NCI-H146 treated with DMSO at 0.1 percent for 48 hours (cell line): Measurements from ENCODE around the gene CDC42SE2.
"Not testable (repeated sequence)": the region's sequence is repeated elsewhere in the genome, so short reads cannot be mapped to it uniquely, and the experiment has no call there.

ENCODE experiments used
- DNase-seq: peaks from one replicate; lab custom pipeline; 2025; ENCODE audit not compliant: unreplicated experiment; lab: John Stamatoyannopoulos, UW

The CDC42SE2 gene

DNA sequence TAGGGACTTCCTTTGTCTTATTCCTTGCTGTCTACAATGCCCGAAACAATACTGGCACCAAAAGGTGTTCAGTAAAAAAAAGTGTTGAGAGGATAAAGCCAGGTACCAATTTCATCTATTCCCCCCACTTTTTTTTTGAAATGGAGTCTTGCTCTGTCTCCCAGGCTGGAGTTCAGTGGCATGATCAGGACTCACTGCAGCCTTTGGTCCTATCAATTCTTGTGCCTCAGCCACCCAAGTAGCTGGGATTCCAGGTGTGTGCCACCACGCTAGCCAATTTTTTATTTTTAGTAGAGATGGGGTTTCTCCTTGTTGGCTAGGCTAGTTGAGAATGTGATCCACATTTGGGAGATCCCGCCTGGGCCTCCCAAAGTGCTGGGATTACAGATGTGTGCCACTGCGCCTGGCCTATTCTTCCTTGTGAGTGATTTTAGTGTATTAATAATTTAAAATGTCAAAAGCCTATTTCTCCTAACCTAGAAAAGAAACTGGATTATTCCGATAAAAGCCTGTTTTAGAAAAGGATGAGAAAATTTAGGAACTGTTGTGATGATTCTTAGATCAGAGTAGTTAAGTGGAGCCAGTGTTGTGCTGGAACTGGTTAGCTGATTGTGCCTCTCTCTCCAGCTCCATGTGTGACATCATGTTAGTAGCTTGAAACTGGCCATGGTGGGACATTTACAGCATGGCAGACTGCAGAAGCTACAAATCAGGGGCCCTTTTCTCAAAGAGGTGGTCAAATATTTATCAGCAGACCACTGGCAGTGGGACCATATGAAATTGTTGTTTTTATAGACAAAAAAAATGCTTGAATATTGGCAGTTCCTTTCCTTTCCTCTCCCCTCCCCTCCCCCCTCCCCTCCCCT, 14.3 kb downstream of the CDC42SE2 start:
- no peak for DNase-seq

DNA sequence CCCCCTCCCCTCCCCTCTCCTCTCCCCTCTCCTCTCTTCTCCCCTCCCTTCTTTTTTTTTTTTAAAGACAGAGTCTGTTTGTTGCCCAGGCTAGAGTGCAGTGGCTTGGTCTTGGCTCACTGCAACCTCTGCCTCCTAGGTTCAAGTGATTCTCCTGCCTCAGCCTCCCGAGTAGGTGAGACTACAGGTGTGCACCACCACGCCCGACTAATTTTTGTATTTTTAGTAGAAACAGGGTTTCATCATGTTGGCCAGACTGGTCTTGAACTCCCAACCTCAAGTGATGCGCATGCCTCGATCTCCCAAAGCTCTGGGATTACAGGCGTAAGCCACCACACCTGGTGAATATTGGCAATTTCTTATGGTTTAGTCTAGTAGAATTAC, 14.9 kb downstream of the CDC42SE2 start:
- DNase-seq = not testable (repeated sequence)

DNA sequence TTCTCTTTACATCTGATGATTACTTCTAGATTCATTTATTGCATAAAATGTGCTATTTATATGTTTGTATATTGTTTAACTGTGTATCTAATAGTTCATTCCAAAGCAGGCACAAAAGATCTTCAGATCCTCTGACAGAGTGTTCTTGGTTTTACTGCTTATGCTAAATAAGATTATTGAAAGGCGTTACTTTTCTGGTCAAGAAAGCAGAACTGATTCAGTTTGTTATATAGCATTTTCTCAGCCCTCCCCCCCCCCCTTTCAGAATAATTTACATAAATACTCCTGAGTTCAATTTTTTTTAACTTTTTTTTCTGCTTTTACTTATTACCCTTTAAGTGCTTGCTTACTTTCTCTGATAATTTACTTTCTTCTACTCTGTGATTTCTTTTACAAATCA, 15.4 kb downstream of the CDC42SE2 start:
- no peak for DNase-seq

- no peak for DNase-seq
Observed at GRCh38 chr5:131280417-131280816, 16.6 kb downstream of the CDC42SE2 start.

- no peak for DNase-seq
Observed at GRCh38 chr5:131281133-131281867, 17.4 kb downstream of the CDC42SE2 start.

- no peak for DNase-seq
Observed at GRCh38 chr5:131281868-131282234, 18.0 kb downstream of the CDC42SE2 start.

DNA sequence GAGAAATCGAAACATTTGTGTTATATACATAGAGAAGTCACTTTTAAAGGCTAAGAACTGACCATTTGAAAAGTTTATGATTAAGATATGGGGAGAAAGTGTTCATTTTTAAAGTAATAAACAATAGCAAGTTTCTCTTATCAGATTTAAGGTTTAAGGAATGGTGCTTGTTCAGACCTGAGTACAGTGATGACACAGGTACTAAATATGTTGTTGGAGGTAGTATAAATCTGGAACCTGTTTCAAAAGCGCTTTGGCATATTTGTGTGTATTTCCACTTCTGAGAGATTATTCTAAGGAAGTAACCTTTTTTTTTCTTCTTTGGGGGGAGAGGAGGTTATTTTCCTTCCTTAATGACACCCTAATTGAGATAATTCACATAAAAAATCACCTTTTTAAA, 18.4 kb downstream of the CDC42SE2 start:
- DNase-seq = no peak

DNA sequence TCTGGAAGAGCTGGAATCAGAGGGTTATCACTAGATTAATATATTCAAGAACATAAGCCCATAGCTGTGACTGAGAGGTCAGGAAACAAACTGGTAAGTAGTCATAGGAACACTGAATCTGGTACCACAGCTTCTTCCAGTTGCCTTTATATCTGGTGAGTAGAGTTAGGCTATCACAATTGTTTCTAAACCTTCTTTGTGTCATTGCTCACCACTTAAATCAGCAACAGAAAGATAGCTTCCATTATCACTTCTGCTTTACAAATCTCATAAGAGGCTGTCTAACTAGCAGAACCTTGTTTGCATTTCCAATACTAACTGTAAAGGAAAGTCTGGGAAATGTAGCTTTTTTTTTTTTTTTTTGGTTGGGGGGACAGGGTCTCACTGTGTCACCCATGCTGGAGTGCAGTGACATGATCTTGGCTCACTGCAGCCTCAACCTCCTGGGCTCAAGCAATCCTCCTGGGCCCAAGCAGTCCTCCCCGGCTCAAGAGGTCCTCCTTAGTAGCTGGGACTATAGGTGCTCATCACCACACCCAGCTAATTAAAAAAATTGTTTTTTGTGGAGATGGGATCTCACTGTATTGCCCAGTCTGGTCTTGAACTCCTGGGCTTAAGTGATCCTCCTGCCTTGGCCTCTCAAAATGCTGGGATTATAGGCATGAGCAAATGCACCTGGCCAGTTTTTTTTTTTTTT, 22.0 kb downstream of the CDC42SE2 start:
- no peak for DNase-seq

GRCh38 chr5:131286400-131286715, 22.5 kb downstream of the CDC42SE2 start:
- DNase-seq = no peak

DNA sequence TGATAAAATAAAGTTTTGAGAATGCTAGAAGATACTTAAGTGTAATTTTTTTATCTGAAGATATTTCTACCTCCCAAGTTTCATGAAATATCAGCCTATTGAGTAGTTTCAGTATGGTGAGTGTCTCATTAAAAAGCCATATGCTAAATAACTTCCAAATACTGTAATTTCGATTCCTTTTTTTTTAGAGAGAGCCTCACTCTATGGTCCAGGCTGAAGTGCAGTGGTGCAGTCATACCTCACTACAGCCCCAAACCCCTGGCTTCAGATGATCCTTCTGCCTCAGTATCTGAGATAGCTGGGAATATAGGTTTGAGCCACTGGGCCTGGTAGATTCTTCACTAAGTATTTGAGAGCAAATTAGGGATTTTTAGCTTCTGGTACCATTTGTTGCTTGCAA, 24.5 kb downstream of the CDC42SE2 start:
- no peak for DNase-seq

DNA sequence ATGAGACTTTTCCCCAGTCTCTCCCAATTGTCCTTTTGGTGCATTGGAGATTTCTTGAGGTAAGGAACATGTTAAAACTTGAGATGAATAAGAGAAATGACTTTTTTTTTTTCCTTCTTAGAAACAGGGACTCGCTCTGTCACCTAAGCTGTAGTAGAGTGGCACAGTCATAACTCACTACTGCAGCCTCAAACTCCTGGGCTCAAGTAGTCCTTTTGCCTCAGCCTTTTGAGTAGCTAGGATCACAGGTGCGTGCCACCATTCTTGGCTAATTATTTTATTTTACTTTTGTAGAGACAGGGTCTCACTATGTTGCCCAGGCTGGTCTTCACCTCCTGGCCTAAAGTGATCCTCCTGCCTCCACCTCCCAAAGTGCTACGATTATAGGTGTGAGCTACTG, 25.9 kb downstream of the CDC42SE2 start:
- no peak for DNase-seq

GRCh38 chr5:131296213-131296672, 32.4 kb downstream of the CDC42SE2 start:
- no peak for DNase-seq

DNA sequence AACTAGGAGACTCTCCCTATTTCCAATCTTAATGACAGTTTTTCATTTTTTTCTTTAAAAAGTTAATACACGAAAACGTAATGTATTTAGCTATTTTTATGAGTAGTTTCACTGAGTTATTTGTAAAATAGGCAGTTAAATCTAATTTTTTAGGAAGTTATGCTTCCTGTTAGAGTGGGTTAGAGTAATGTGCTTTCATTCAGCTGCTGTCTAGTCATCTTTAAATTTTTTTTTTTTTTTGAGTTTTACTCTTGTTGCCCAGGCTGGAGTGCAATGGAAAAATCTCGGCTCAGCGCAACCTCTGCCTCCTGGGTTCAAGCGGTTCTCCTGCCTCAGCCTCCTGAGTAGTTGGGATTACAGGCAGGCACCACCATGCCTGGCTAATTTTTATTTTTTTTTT, 34.0 kb downstream of the CDC42SE2 start:
- DNase-seq = no peak

- DNase-seq = no peak
Observed at GRCh38 chr5:131299465-131299864, 35.6 kb downstream of the CDC42SE2 start.

DNA sequence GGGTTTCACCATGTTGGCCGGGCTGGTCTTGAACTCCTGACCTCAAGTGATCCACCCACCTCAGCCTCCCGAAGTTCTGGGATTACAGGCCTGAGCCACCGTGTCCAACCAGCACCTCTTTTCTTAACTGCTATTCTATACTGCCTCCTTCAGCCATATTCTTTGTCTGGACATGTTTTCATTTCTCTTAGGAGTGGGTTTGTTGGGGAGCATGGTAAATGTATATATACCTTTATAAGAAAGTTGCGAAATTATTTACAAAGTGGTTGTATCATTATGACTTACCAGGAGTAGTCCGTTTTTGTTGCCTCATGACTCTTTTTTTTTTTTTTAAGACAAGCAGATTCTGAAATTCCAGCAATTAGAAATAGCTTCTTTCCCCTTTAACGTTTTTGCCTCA, 38.7 kb downstream of the CDC42SE2 start:
- no peak for DNase-seq

GRCh38 chr5:131303537-131303936, 39.7 kb downstream of the CDC42SE2 start:
- no peak for DNase-seq

GRCh38 chr5:131304414-131304813, 40.6 kb downstream of the CDC42SE2 start:
- no peak for DNase-seq

- DNase-seq = no peak
Observed at GRCh38 chr5:131305138-131305689, 41.4 kb downstream of the CDC42SE2 start.

DNA sequence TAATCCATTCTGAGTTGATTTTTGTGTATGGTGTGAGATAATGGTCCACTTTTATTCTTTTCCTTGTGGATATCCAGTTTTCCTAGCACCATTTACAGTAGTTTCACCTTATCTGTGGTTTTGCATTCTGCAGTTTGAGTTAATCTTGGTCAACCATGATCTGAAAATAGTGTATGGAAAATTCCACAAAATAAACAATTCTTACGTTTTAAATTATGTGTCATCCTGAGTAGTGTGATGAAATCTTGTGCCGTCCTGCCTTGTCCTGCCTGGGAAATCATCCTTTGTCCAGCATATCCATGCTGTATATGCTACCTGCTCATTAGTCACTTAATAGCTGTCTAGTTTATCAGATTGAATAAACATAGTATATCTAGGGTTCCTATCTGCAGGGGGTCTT, 42.1 kb downstream of the CDC42SE2 start:
- no peak for DNase-seq

- DNase-seq = not testable (repeated sequence)
Observed at GRCh38 chr5:131312235-131312772, 48.5 kb downstream of the CDC42SE2 start.

DNA sequence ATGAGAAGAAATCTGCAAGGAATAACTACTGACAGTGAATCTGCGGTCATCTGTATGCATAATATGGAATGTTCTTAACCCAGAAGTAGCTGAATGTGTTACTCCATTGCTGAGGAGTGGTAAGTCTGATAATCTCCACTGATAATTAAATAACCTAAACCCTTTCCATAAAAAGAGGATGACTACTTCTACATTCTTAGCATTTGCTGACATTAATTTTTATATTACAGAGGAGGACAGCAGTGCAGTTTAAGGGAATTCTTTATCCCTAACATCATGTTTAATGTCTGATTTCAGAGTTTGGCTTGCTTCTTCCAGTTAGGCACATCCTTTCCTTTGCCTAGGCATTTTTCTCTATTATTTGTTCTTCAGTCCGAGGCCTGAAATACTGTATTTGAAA, 52.2 kb downstream of the CDC42SE2 start:
- no peak for DNase-seq
